Stimulated activated CD4-positive, alpha-beta T cell treated with anti-CD3 and anti-CD28 coated beads, Interleukin-1b, Interleukin-23, amount 100 ng/mL, for 48 hours (primary cell): ENCODE results near the gene CHN2.

Source experiments
- DNase-seq: peaks from one replicate; pipeline ENCODE4 v3.0.0-alpha.2; 2020

CHN2 gene

DNA sequence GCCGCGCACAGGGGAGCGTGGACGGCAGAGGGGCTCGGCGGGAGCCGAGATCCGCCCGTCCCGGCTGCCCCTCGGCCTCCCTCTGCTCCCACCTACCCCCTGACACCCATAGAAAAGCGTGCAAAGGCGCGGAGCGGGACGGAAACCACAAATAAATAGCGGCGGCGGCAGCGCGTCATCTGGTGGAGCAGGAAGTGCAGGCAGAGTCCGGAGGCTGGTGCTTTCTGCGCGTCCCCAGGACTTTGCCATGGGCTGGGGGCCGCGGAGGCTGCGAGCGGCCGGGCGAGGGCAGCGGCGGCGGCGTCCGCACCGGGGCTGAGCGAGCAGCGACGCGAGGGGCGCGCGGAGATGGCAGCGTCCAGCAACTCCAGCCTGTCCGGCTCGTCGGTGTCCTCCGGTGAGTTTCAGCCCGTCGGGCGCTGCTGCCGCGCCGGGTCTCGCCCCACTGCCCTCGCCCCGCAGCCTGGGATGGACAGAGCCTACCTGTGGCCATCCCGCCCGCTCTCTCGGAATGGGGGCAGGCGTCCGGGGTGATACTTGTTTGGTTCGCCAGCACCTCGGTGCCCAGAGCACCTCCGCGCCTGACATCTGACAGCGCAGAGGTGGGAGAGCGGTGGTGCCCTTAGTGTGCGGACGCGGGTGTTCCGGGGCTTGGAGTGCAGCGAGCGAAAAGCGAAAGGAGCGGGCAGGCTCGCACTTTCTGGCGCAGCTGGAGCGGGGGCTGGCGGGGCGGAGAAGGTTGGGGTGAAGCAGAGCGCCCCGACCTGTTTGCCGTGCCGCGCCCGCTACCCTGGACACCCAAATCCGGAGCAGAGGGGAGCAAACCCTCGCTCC, at the start of gene CHN2:
CHN2 (plus strand) TSS at position 182 of the 834 bp plus-strand sequence.
- DNase-seq, result peak; percentile 22

DNA sequence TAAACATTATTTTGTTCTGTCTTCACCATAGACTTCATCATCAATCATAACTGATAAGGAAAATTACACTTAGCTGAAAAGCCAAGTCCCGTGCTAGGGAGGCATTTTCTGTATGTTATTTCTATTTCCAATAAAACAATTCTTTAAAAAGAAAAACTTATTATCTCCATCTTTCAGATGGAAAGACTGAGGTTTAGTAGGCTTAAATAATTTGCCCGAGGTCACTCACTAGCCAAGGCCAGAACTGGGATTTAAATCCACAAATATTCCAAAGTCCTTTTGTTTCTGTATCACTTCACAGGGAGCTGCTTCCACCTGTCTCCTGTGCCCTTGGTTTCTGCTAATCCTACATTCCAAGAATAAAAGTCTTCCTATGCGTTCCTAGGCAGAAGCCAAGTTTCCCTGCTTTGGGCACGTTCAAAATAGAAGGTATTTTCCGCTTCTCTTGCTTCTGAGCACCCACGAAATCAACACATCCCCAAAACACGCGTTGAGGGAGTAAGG, 49.0 kb upstream of the CHN2 start:
- no peak for DNase-seq

DNA sequence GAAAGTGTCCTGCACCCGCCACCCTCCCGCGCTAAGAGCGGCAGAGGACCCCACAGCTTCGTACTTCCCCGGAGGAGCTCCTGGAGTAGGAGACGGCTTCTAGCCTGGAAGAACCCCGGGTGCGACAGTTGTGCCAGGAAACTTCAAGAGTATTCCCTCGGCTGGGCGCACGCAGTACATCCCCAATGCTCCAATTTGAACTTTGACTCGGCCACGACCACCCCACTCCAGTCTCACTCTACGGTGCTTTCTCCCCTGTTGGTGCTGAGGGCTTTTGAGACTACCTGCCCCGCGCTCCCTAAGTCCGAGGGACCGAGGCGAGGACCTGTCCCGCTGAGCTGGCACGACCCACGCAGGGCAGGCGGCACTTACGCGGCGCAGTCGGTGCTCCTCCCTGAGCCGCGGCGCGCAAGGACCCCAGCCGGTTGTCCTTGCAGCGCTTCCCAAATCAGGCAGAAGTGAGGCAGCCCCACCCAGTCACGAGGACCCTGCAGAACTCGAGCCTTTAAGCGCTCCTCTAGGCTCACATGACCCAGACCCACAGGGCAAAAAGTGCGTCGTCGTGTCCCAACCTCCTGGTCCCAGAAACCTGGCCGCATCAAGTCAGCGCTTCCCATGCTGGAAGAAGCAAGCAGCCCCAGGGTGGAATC, 48.4 kb upstream of the CHN2 start, which contains the start of gene CPVL:
CPVL (minus strand) TSS at position 481 of the 650 bp plus-strand sequence. CDS start 25,476 bp downstream, outside the sequence.
- DNase-seq, result no peak

DNA sequence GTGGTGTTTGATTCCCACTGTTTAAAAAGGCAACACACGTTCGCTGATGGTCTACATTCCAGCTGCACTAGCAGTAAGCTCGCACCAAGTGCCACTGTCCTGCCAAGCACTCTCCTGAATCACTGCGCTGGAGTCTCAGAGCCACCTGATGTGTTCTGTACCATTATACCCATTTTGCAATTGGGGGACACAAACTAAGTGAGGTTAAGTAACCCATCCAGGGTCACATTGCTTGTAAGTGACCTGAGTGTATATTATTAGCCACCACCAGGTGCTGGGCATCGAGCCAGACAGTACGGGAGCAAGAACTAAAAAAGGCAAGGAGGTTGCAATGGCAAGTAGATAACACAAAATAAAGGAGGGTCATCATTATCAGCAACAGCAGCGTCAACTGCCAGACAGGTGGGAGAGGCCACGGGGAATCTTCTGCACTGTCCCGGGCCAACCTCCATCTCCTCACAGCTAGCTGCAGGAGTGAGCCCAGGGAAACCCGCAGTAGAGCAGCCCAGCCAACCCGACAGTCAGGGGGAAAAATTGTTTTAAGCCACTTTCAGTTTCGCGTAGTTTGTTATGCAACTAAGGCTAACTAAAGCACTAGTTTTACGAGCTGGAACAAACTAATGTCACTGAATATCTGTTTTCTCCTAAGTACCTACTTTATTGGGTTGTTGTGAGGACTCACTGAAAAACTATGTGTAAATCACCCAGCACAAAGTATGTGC, 47.5 kb upstream of the CHN2 start:
- no peak for DNase-seq

DNA sequence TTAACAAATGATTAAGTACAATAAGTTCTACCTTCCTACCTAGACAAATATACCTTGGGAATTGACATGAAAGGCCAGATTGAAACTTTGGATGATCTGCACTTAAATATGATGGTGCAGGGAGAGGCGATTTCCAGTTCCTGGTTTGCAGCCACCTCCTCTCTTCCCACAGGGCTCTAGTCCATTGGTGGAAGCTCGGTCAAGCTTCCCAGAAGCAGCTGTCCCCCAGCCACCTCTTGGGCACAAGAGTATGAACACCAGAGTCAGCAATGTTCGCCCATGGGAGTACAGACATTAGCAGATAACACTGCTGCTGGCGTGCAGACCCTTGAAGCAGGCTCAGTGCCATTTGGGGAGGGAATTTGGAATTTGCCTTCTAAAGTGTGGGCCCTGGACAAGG, 46.8 kb upstream of the CHN2 start:
- DNase-seq, result no peak

DNA sequence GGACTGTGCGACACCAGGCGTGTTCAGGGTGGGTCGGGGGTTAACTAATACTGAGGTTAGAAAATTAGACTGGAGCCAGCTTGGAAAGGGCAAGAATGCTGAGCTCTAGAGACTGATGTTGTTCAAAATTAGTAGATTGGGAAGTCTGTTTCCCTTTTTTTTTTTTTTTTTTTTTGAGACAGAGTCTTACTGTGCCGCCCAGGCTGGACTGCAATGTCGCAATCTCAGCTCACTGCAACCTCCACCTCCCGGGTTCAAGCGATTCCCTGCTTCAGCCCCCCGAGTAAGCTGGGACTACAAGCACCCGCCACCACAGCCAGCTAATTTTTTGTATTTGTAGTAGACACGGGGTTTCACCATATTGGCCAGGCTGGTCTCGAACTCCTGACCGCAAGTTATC, 45.5 kb upstream of the CHN2 start:
- no peak for DNase-seq

DNA sequence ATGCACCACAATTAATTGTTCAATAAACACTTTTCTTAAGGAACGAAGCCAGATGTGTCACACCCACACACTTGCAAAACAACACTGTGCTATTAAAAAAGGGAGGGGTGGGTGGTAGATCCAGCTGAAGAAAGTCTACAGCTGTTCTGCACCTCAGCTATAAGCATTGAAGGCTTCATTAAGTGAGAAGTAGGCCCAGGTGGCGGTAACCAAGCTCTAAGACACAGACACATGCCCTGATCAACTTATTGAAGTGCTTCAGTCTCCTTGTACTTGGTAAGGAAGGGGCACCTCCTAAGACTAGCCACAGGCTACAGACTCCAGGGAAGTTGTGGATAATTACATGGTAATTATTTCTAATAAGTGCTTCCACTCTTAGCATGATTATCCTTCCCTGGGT, 43.7 kb upstream of the CHN2 start:
- DNase-seq, result no peak

DNA sequence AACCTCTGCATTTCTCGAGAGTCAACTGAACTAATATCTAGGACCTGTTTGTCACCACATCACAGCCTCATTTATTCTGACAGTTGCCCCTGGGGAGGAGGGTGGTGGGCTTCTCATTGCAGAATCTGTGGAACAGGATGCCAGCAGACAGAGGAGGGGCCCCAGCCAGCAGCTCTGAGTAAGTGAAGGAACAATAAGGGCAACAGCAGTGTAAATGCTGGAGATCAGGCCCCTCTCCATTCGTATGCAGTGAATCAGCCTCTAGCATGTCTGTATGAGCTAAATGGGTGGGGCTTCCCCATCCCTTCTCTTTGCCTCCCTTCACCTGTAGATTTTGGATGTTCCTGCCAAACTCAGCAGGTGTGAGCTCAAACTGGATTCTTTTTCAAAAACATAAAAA, 40.5 kb upstream of the CHN2 start:
- no peak for DNase-seq

DNA sequence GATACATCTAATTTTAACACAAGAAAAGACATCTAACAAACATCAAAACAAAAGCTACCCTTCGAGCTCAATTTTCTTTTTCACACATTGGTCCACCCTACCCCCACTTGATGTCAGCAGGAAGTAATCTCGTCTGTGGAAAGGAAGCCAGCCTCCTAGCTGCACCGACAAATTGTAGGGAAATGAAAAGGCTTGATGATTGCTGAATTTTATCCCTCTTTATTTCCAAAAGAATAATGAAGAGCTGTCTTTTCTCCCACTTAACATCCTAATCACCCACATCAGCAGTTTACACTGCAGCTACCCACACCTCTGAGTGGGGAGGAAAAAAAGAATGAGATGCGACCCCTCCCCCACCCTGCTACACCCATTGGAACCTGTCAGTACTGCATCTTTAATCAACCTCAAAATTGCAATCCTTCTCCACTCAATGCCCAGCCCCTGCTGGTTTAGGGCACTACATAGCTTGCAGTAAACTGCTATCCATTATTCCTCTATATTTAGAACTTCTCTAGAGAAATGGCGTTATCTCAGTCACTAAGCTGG, 37.6 kb upstream of the CHN2 start:
- DNase-seq, result no peak

DNA sequence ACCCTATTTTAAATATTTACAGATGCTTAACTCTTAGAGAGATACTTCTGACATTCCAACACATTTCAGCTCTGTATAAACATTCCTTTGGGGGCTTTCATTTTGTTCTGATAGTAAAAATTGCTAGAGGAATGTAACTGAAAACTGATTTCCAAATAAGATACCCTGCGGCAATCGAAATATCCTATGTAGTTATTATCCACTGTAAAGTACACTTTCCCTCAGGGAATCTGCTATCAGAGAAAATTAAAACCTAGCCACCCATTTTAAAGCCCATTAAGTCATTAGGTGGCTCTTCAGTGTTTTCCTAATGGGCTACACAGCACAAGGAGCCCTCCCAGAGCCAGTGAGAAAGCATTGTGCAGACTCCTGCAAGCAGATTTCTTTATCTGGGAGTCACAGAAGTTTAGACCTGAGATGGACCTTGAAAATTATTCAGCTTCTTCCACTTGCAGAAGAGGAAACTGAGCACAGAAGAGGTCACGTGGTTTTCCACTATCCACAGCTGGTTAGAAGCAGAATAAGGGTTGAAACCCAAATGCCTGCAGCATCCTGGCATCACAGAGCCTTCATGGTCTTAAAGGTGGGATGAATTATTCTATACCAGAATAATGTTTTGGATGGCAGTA, 35.7 kb upstream of the CHN2 start:
- no peak for DNase-seq

DNA sequence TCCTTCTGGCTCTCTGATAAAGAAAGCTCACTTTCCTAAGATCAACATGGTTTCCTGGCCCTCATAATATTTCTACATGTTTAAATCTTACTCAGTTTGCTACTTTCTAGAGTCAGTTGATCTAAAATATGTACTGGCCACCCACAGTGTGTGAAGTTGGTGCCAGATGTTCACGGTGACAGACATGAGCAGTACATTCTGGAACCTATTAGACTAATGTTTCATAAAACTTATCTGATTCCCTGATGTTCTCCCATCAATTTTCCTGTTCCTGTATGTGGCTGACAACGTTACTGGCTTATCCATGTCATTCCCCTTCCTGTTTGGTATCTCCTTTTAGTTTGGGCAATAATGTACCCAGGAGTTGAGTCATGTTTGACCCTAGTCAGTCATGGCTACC, 34.5 kb upstream of the CHN2 start:
- DNase-seq, result no peak

DNA sequence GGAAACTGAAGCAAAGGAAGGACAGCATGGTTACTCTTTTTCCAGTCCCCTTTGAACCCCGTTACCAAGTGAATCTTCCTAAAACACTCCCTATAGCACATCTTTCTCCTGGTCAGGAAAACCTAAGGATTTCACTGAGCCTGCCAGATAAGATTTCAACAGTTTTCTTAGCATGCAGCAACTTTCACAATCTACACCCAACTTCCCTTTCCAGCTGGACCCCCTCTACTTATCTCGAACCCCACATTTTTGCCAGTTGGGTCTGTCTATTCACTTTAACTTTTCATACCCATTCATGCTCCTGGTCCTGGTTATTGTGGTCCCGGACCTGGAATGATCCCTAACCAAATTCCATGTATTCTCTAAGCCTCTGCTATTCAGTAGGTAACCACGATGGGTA, 33.3 kb upstream of the CHN2 start:
- no peak for DNase-seq

DNA sequence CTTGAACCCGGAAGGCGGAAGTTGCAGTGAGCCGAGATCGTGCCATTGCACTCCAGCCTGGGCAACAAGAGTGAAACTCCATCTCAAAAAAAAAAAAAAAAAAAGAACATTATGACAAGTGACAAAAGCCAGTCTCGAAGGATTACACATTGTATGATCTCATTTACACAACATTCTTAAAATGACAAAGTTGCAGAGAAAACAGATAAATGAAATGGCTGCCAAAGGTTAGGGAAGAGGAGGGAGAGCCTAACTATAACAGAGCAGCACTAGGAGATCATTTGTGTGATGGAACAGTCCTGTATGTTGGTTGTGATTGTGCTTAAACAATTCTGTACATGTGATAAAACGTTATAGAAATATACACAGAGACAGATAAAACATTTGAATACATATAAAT, 32.0 kb upstream of the CHN2 start:
- DNase-seq, result no peak

DNA sequence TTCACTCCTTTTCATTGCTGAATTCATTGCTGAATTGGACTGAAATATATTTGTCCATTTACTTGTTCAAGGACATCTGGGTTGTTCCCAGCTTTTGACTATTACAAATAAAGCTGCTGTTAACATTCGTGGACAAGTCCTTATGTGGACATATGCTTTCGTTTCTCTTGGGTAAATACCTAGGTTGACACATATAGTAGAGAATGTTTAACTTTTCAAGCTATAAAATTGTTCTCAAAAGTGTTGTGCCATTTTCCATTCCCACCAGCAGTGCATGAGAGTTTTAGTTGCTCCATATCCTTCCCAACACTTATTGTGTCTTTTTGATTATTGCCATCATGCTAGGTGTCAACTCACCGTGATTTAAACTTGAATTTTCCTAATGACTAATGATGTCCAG, 30.7 kb upstream of the CHN2 start:
- no peak for DNase-seq

DNA sequence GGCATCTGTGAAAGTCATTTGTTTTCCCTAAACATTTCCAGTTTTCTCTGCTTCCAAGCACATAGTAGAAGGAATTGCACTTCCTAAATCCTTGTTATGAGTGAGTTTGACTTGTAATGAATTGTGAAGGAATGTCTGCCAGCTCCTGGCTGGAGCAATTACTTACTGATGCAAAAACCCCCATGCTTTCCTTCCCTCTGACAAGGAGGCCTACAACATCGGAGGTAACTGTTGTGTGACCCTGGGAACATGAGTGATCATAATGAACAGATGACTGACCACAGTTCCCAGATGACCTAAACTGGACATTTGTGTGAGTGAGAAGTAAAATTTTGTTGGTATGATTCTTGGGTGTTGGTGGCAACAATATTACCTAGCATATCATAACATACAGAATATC, 26.9 kb upstream of the CHN2 start:
- DNase-seq, result no peak

DNA sequence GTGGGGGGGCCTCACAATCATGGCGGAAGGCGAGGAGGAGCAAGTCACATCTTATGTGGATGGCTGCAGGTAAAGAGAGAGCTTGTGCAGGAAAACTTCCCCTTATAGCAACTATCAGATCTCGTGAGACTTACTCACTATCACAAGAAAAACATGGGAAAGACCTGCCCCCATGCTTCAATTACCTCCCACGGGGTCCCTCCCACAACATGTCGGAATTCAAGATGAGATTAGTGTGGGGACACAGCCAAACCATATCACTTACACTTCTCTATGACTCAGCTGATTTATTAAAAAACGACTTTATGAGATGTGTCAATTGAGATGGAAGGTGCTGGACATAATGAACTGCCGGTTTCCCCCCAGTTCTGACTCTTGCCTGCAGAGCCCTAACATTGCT, 23.8 kb upstream of the CHN2 start:
- DNase-seq, result no peak

DNA sequence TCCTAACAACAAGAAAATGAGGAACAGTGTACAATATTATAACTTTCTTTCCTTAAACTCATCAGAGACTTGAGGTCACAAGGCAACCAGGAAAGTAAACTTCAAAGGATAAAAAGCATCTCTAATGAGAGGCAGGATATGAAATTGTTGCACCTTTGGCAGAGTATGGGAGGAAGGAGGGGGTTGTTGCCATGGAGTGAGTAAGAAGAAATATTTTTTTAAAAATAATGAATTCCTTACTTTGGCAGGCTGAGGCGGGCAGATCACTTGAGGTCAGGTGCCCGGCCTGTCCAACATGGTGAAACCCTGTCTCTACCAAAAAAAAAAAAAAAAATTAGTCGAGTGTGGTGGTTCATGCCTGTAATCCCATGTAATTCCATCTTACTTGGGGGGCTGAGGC, 21.1 kb upstream of the CHN2 start:
- DNase-seq, result no peak

DNA sequence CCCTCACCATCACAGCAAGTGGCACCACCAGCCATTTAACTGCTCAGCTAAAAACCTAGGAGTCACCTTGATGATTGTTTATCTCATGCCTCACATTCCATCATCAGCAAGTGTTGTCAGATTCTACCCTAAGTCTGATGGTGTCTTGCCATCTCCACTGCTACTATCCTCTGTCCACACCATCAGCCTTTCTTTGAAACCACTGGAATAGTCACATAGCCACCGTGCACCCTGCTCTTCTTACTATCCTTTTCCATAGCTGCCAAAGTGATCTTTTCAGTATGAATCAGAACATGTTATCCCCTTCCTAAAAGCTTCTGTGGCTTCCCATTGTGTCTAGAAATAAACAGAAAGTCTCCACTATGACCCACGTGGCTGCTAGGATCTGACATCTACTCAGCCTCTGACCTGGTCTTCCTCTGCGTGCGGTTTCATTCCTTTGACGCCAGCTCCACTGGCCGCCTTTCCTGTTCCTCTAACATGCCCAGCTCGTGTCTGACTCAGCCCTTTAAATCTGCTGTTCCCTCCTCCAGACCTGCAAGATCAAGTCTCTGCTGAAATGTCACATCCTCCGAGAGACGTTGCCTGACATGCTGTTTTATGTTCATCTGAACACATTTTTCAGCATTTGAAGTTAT, 16.5 kb upstream of the CHN2 start:
- DNase-seq, result peak; percentile 19

DNA sequence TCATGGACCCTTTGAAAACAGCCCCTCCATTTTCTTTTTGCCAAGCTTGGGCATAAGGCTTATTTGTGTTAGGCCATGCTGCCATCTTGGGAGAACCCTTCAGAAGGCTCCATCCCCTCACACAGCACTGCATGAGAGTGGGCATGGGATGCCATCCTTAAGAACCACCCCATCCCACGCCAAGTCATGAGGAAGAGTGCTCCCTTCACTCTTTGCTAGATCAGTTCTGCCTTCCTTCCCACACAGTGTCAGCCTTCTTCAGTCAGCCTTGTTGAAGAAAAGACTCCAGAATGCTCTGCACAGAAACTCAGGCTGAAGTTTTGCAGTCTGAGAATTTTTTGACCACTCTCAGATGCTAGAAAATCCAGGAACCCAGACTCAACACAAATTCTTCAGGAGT, 15.5 kb upstream of the CHN2 start:
- no peak for DNase-seq

DNA sequence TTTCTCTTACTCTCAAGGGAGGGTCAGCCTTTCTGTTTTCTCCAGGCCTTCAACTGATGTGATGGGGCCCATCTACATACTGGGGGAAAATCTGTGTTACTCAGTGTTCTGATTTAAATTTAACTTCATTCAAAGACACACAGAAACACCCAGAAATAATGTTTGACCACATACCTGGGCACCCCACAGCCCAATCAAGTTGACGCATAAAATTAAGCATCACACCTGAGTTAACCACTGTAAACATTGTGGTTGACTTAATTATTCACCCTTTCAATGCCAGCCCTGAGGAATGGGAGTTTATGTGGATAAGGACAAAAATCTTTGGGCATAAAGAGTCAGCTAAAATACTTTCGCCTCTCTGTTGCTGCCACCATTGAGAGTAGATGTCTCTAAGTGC, 10.0 kb upstream of the CHN2 start:
- no peak for DNase-seq

DNA sequence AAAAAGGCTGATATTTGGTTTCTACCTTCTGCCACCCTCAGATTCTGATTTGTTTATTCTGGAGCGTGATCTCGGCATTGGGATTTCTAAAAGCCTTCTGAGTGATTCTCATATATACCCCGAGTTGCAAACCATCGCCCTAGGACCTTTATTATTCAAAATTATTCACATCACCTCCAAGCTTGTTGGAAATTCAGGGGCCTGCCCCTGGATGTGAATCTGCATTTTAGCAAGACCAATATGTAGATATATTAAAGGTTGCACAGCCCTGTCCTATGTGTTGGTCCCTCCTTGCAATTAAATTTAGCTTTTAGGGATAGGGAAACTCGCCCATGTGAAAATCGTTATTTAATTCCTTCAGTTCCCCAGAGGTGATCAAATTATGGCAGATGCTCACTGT, 9.0 kb upstream of the CHN2 start:
- no peak for DNase-seq

DNA sequence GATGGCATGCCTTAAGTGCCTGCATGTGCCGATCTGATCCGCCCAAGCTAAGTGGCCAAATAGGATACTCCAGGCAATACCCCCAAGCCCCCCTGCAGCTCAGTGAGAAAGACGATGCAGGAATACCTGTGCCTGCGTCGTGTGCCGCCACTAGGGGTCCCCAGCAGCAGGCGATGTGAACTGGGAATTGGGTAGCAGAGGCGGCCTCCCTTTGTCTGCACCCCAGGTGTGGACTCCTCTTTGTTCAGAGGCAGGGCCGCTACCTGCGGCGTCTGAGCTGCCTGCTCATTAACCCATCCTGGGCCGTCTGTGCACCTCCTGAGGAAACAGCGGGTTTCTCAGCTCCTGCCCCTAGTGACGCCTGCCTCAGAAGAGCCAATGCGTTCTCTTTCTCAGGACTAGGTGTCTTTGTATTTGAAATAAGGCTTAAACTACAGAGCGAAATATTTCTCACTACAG, 4.8 kb upstream of the CHN2 start:
- DNase-seq, result peak; percentile 17
